HEK293 (cell line): ENCODE results near the gene SYNJ2.

ENCODE experiments used
- CTCF ChIA-PET: fragments of 350-600 bp; formaldehyde crosslinking; extraction: SDS; loops from one replicate; lab custom pipeline; 2021; ENCODE audit warnings: antibody characterized with exemption; lab: Yijun Ruan, JAX
- POLR2A ChIA-PET: fragments of 300-600 bp; formaldehyde crosslinking; extraction: SDS; loops from one replicate; lab custom pipeline; 2020; ENCODE audit warnings: antibody characterized with exemption, inconsistent platforms; lab: Yijun Ruan, JAX
- H3K27ac ChIP-seq: fragments of 200-500 bp; sonication (Bioruptor generic); 2 replicates; pipeline ENCODE4 v1.5.1; 2014; ENCODE audit warnings: low read depth, low read length, control low read depth, inconsistent platforms; ENCODE audit errors: extremely low read depth
- H3K36me3 ChIP-seq, 2 experiments: fragments of 200-500 bp in 1 of 2; sonication (Bioruptor generic) in 1 of 2; 1 replicate in 1 of 2; 2 replicates in 1 of 2; pipeline ENCODE4 v1.5.1; 2014 to 2017; ENCODE audit warnings: inconsistent platforms in 2 of 2, low read length in 2 of 2; ENCODE audit not compliant: control insufficient read depth in 2 of 2, insufficient read depth in 1 of 2
- H3K4me1 ChIP-seq: fragments of 200-500 bp; sonication (Bioruptor generic); 2 replicates; pipeline ENCODE4 v1.5.1; 2014; ENCODE audit warnings: mild to moderate bottlenecking, low read length, inconsistent platforms; ENCODE audit not compliant: control insufficient read depth, insufficient read depth
- H3K4me3 ChIP-seq: 2 replicates; pipeline ENCODE4 v1.5.1; 2011; ENCODE audit warnings: low read depth, mild to moderate bottlenecking, control low read depth, low read length, moderate library complexity
- H3K9me3 ChIP-seq: fragments of 200-500 bp; sonication (Bioruptor generic); 2 replicates; pipeline ENCODE4 v1.5.1; 2014; ENCODE audit warnings: low read depth, low read length, inconsistent platforms; ENCODE audit not compliant: control insufficient read depth, insufficient read depth
- EGR2 ChIP-seq: fragments of 450-650 bp; formaldehyde crosslinking; IDR thresholded peaks from 2 replicates; pipeline ENCODE4 v1.5.1; 2016; ENCODE audit warnings: low read depth, missing biosample characterization, missing genetic modification characterization
- FEZF1 ChIP-seq: fragments of 450-650 bp; formaldehyde crosslinking; IDR thresholded peaks from 2 replicates; pipeline ENCODE4 v1.5.1; 2016; ENCODE audit warnings: missing biosample characterization, missing genetic modification characterization
- KLF7 ChIP-seq: fragments of 450-650 bp; formaldehyde crosslinking; IDR thresholded peaks from 2 replicates; pipeline ENCODE4 v1.5.1; 2016; ENCODE audit warnings: missing biosample characterization, missing genetic modification characterization, borderline replicate concordance
- KLF8 ChIP-seq: fragments of 450-650 bp; formaldehyde crosslinking; IDR thresholded peaks from 2 replicates; pipeline ENCODE4 v1.5.1; 2016; ENCODE audit warnings: missing biosample characterization, missing genetic modification characterization
- SALL2 ChIP-seq: fragments of 450-650 bp; formaldehyde crosslinking; IDR thresholded peaks from 2 replicates; pipeline ENCODE4 v1.5.0; 2017; ENCODE audit warnings: missing biosample characterization, mild to moderate bottlenecking, missing genetic modification characterization, borderline replicate concordance
- SP3 ChIP-seq: fragments of 450-650 bp; formaldehyde crosslinking; IDR thresholded peaks from 2 replicates; pipeline ENCODE4 v1.5.1; 2016; ENCODE audit warnings: missing biosample characterization, missing genetic modification characterization
- ZBTB1 ChIP-seq: fragments of 450-650 bp; formaldehyde crosslinking; IDR thresholded peaks from 2 replicates; pipeline ENCODE4 v1.5.1; 2016; ENCODE audit warnings: missing biosample characterization, missing genetic modification characterization
- ZBTB8A ChIP-seq: fragments of 450-650 bp; formaldehyde crosslinking; IDR thresholded peaks from 2 replicates; pipeline ENCODE4 v1.5.1; 2016; ENCODE audit warnings: missing biosample characterization, missing genetic modification characterization
- ZEB2 ChIP-seq: fragments of 450-650 bp; formaldehyde crosslinking; IDR thresholded peaks from 2 replicates; pipeline ENCODE4 v1.5.1; 2016; ENCODE audit warnings: missing biosample characterization, missing genetic modification characterization
- ZFP3 ChIP-seq: fragments of 450-650 bp; formaldehyde crosslinking; IDR thresholded peaks from 2 replicates; pipeline ENCODE4 v1.5.1; 2016; ENCODE audit warnings: low read depth, missing biosample characterization, missing genetic modification characterization
- ZFP69B ChIP-seq: fragments of 450-650 bp; formaldehyde crosslinking; IDR thresholded peaks from 2 replicates; pipeline ENCODE4 v1.5.1; 2016; ENCODE audit warnings: missing biosample characterization, missing genetic modification characterization
- ZIC2 ChIP-seq: fragments of 450-650 bp; formaldehyde crosslinking; IDR thresholded peaks from 2 replicates; pipeline ENCODE4 v1.5.1; 2016; ENCODE audit warnings: missing biosample characterization, missing genetic modification characterization
- ZNF112 ChIP-seq: fragments of 450-650 bp; formaldehyde crosslinking; IDR thresholded peaks from 2 replicates; pipeline ENCODE4 v1.5.0; 2017; ENCODE audit warnings: missing biosample characterization, missing genetic modification characterization
- ZNF140 ChIP-seq: fragments of 450-650 bp; formaldehyde crosslinking; IDR thresholded peaks from 2 replicates; pipeline ENCODE4 v1.5.1; 2016; ENCODE audit warnings: missing biosample characterization, missing genetic modification characterization
- ZNF202 ChIP-seq: fragments of 450-650 bp; formaldehyde crosslinking; IDR thresholded peaks from 2 replicates; pipeline ENCODE4 v1.5.1; 2016; ENCODE audit warnings: missing biosample characterization, missing genetic modification characterization, borderline replicate concordance
- ZNF335 ChIP-seq: fragments of 450-650 bp; formaldehyde crosslinking; conservative IDR thresholded peaks from 2 replicates; pipeline ENCODE4 v1.5.1; 2016; ENCODE audit warnings: missing biosample characterization, missing genetic modification characterization
- ZNF341 ChIP-seq: fragments of 450-650 bp; formaldehyde crosslinking; IDR thresholded peaks from 2 replicates; pipeline ENCODE4; 2016; ENCODE audit warnings: low read depth, missing biosample characterization, missing genetic modification characterization
- ZNF394 ChIP-seq: fragments of 450-650 bp; formaldehyde crosslinking; IDR thresholded peaks from 2 replicates; pipeline ENCODE4 v1.5.1; 2016; ENCODE audit warnings: missing biosample characterization, missing genetic modification characterization, mild to moderate bottlenecking, moderate library complexity, borderline replicate concordance
- ZNF501 ChIP-seq: fragments of 450-650 bp; formaldehyde crosslinking; IDR thresholded peaks from 2 replicates; pipeline ENCODE4 v1.5.1; 2016; ENCODE audit warnings: missing biosample characterization, missing genetic modification characterization
- ZNF529 ChIP-seq: fragments of 450-650 bp; formaldehyde crosslinking; IDR thresholded peaks from 2 replicates; pipeline ENCODE4 v1.5.1; 2017; ENCODE audit warnings: missing genetic modification characterization, missing biosample characterization; ENCODE audit not compliant: insufficient replicate concordance
- ZNF544 ChIP-seq: fragments of 450-650 bp; formaldehyde crosslinking; IDR thresholded peaks from 2 replicates; pipeline ENCODE4 v1.5.0; 2017; ENCODE audit warnings: missing biosample characterization, missing genetic modification characterization
- ZNF571 ChIP-seq: fragments of 450-650 bp; formaldehyde crosslinking; IDR thresholded peaks from 2 replicates; pipeline ENCODE4 v1.5.0; 2017; ENCODE audit warnings: missing biosample characterization, missing genetic modification characterization
- ZNF660 ChIP-seq: fragments of 450-650 bp; IDR thresholded peaks from 2 replicates; pipeline ENCODE4 v1.5.1; 2018; ENCODE audit warnings: missing biosample characterization, mild to moderate bottlenecking, missing genetic modification characterization
- ZNF677 ChIP-seq: fragments of 450-650 bp; IDR thresholded peaks from 2 replicates; pipeline ENCODE4 v1.5.0; 2018; ENCODE audit warnings: missing biosample characterization, mild to moderate bottlenecking, missing genetic modification characterization, moderate library complexity
- ZNF837 ChIP-seq: fragments of 450-650 bp; formaldehyde crosslinking; IDR thresholded peaks from 2 replicates; pipeline ENCODE4 v1.5.1; 2016; ENCODE audit warnings: missing biosample characterization, missing genetic modification characterization
- TF ChIP-seq, protein P1 (sequence below): fragments of 450-650 bp; formaldehyde crosslinking; IDR thresholded peaks from 2 replicates; pipeline ENCODE4 v1.5.0; 2017; ENCODE audit warnings: missing biosample characterization, missing genetic modification characterization, borderline replicate concordance
- TF ChIP-seq, protein P2 (sequence below): fragments of 450-650 bp; formaldehyde crosslinking; IDR thresholded peaks from 2 replicates; pipeline ENCODE4 v1.5.1; 2016; ENCODE audit warnings: missing biosample characterization, missing genetic modification characterization, borderline replicate concordance

Gene SYNJ2

DNA sequence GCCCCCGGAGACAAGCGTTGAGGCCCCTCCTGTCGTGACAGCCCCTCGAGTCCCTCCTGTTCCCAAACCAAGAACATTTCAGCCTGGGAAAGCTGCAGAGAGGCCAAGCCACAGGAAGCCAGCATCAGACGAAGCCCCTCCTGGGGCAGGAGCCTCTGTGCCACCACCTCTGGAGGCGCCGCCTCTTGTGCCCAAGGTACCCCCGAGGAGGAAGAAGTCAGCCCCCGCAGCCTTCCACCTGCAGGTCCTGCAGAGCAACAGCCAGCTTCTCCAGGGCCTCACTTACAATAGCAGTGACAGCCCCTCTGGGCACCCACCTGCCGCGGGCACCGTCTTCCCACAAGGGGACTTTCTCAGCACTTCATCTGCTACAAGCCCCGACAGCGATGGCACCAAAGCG, 114.0 kb downstream of the SYNJ2 start:
- Histone ChIP-seq H3K27ac (no peak overlapping the region), H3K4me1 (no peaks in the 10 kb centered on the region), H3K4me3 (no peak overlapping the region), H3K36me3 (peaks cover 9 to 58% of the 10 kb centered on the region in 2 experiments; a peak in 2 of 3 replicates)
- ChIA-PET CTCF (no interaction called here), POLR2A (no interaction called here)
- TF ChIP-seq KLF8 (tag by site-specific recombination) (no peak), ZNF529 (tag by site-specific recombination) (no peak), KLF7 (no peak), ZIC2 (tag by site-specific recombination) (no peak), FEZF1 (tag by site-specific recombination) (no peak), ZNF202 (no peak), ZNF501 (tag by site-specific recombination) (no peak), EGR2 (tag by site-specific recombination) (no peak), ZFP3 (no peak), ZNF335 (tag by site-specific recombination) (no peak)
- TF ChIP-seq, protein P1, sequence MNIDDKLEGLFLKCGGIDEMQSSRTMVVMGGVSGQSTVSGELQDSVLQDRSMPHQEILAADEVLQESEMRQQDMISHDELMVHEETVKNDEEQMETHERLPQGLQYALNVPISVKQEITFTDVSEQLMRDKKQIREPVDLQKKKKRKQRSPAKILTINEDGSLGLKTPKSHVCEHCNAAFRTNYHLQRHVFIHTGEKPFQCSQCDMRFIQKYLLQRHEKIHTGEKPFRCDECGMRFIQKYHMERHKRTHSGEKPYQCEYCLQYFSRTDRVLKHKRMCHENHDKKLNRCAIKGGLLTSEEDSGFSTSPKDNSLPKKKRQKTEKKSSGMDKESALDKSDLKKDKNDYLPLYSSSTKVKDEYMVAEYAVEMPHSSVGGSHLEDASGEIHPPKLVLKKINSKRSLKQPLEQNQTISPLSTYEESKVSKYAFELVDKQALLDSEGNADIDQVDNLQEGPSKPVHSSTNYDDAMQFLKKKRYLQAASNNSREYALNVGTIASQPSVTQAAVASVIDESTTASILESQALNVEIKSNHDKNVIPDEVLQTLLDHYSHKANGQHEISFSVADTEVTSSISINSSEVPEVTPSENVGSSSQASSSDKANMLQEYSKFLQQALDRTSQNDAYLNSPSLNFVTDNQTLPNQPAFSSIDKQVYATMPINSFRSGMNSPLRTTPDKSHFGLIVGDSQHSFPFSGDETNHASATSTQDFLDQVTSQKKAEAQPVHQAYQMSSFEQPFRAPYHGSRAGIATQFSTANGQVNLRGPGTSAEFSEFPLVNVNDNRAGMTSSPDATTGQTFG (tag by site-specific recombination): no peak
- TF ChIP-seq, all 188 proteins: peak for 0
- H3K9me3 ChIP-seq: no peaks in the 10 kb centered on the region

DNA sequence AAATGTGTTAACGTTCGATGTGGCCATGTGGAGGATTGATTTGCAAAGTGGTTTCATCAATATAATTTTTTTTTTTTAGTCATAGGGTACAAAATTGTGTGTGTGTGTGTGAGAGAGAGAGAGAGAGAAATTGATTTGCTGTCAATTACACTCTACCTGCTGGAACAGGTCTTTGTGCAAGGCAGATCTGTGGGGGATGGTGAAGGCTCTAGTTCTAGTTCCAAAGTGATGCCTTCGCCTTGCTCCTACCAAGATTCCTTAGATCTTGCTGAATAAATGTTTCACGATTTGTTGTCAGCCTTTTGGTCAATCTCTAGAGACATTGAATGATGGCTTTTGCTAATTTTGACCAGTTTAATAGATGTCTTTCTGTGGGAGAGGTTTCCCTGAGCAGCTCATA, 121.6 kb downstream of the SYNJ2 start:
- Histone ChIP-seq H3K9me3 (no peaks in the 10 kb centered on the region), H3K27ac (no peak overlapping the region), H3K36me3 (peaks cover 3 to 4% of the 10 kb centered on the region in 2 experiments; a peak in 2 of 3 replicates), H3K4me1 (no peaks in the 10 kb centered on the region), H3K4me3 (no peak overlapping the region)
- POLR2A ChIA-PET: no interaction called here
- TF ChIP-seq EGR2 (tag by site-specific recombination): no peak
- TF ChIP-seq ZNF394 (tag by site-specific recombination): no peak
- TF ChIP-seq ZNF571 (tag by site-specific recombination): no peak
- TF ChIP-seq ZNF837 (tag by site-specific recombination): no peak
- no peak for TF ChIP-seq SALL2
- TF ChIP-seq ZNF112 (tag by site-specific recombination): no peak
- TF ChIP-seq ZEB2: no peak
- no peak for TF ChIP-seq ZFP69B (tag by site-specific recombination)
- no peak for TF ChIP-seq ZBTB8A (tag by site-specific recombination)
- CTCF ChIA-PET: interaction anchor here (0.5 kb wide), 2 partner anchors 29 to 30 kb away, joined by 3 to 4 read pairs; no protein-coding TSS in a partner anchor

DNA sequence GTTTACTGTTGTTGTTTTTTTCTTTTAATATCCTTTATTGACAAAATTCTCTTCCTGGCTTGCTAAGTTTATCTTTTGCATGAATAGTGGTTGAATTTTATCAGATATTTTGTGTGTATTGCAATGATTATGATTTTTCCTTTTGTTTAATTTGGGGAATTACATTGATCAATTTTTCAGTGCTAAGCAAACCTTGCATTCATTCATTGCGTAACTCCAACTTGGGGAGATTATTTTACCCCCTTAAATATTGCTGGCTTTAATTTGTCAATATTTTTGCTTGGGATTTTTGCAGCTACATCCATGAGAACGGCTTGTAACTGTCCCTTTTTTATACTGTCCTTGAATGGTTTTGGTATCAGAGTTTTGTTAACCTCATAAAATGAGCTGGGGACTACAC, 123.0 kb downstream of the SYNJ2 start:
- H3K36me3 ChIP-seq: peaks cover 4 to 9% of the 10 kb centered on the region in 2 experiments; a peak in 2 of 3 replicates
- no peaks in the 10 kb centered on the region for H3K4me1 ChIP-seq
- ChIA-PET CTCF (interaction anchor here (1.1 kb wide), 1 partner anchor 213 kb away, joined by 3 read pairs; no protein-coding TSS in a partner anchor), POLR2A (no interaction called here)
- no peak overlapping the region for H3K27ac ChIP-seq
- TF ChIP-seq ZNF544: no peak
- no peak for TF ChIP-seq ZNF140 (tag by site-specific recombination)
- TF ChIP-seq ZNF660: no peak
- TF ChIP-seq ZBTB1 (tag by site-specific recombination): no peak
- no peak for TF ChIP-seq ZNF341 (tag by site-specific recombination)
- TF ChIP-seq, protein P2, sequence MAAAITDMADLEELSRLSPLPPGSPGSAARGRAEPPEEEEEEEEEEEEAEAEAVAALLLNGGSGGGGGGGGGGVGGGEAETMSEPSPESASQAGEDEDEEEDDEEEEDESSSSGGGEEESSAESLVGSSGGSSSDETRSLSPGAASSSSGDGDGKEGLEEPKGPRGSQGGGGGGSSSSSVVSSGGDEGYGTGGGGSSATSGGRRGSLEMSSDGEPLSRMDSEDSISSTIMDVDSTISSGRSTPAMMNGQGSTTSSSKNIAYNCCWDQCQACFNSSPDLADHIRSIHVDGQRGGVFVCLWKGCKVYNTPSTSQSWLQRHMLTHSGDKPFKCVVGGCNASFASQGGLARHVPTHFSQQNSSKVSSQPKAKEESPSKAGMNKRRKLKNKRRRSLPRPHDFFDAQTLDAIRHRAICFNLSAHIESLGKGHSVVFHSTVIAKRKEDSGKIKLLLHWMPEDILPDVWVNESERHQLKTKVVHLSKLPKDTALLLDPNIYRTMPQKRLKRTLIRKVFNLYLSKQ (tag by site-specific recombination): no peak
- TF ChIP-seq SP3 (tag by site-specific recombination): no peak
- TF ChIP-seq FEZF1 (tag by site-specific recombination): no peak
- no peak for TF ChIP-seq ZNF677
- TF ChIP-seq ZNF501 (tag by site-specific recombination): no peak
- no peak overlapping the region for H3K4me3 ChIP-seq
- H3K9me3 ChIP-seq: no peaks in the 10 kb centered on the region
